Posterior cingulate gyrus (tissue), 11 donors: ENCODE results near the gene PIK3AP1.

Source experiments
- DNase-seq, 10 donors: peaks; one replicate each; pipeline versions ENCODE4 v3.0.0 to v3.0.0-alpha.2; 2020 to 2021; ENCODE audit warnings: mixed read lengths in 3 of 10
- intact Hi-C: fragments of 100-400 bp; cut with DNase I; formaldehyde crosslinking; loops from one replicate; pipeline ENCODE4 v1.15.1; 2023

Gene PIK3AP1

DNA sequence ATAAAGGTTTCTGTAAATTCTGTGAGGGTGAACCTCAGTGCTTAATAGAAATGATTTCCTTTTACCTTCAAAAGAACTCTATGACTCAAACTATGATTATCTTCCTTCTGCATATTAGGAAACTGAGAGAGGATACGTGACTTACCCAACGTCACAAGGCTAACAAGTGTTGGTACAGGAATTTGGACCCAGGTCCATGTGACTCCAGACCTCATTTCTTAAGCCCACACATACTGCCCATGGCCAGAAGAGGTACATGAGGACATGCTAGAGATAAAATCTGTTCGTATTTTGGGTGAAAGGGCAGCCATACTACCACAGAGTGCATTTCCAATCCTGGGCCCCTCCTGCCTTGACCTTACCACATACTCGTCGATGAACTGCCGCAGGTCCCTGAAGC is 72.0 kb downstream of the PIK3AP1 start:
- intact Hi-C loops = no loop called here
- DNase-seq = no peak

DNA sequence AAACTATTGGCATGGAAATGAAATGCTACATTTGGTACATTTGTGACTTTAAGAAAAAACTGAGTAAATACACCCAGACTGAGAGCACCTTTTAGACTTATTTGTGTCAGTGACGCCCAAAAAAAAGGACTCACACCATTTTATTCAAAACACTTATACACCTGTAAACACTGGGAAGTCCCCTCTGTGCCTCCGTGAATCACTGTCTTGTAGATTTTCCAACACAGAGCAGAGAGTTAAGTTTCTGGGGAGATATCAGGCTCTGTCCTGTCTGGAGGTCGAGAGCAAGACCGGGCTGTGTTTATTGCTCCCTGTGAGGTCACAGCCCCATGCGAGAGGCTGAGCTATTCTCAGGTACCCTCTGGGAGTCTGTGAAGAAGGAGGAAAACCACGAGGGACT is 72.8 kb downstream of the PIK3AP1 start:
- intact Hi-C loops = no loop called here
- DNase-seq = no peak

GRCh38 chr10:96646751-96647166 is 73.6 kb downstream of the PIK3AP1 start:
- no peak for DNase-seq
- intact Hi-C loops = no loop called here

DNA sequence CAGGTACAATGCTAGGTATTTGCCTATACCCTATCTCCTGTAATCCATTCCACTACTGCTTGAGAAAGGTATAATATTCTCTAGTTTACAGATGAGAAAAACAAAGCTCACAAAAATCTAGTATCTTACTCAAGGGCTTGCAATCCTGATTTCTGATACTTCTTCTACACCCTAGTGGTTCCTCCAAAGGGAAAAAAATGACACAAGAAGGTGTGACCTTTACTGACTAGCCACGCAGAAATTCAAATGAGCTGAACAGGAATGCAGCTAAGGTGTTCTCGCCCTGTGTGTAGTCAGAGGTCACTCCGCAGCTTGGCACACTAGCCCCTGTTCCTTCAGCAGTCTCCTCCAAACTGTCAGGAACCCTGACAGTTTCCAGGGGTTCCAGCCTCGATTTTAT is 74.0 kb downstream of the PIK3AP1 start:
- intact Hi-C loops = no loop called here
- DNase-seq = no peak

DNA sequence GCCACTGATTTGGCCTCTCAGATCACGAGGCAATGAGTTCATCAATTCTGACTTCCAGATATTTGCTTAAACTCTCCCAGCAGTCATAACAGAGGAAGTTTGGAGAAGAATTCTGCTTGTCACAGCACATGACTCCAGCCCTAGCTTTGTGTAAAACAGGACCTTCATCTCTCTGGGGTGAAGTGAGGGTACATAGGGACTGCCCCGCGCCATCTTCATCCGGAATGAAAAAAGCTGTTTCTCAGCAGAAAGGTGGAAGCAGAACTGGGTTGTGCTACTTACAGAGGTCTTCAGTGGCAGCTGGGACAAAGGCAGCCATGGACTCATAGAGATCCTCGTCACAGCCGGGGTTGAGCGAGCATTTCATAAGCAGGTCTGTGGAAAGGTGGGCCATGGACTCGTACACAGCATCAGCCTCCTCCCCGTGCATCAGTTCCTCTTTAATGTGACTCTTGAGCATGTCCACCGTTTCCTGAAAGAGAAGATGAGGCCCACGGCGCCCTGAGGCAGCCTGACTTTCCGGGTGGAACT is 75.1 kb downstream of the PIK3AP1 start:
- intact Hi-C loops = no loop called here
- no peak for DNase-seq

DNA sequence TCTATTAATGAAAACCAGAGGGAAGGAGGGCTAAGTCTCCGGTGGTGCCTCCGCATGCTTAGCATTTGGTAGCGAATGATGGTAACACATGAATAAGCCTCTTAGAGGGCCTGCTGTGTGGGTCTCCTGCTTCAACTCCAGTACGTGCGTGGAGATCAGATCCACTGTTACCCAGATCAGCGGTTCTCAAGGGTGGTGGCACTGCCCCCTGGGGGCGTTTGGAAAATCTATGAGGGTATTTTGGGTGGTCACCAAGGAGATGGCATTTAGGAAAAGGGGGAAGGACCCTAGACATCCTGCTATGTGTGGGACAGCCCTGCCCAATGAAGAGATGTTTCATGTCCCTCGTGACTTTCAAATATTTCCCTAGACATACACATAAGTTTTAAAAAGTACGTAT is 76.4 kb downstream of the PIK3AP1 start:
- intact Hi-C loops = loop anchor here (5.0 kb wide), 2 partner anchors 98 to 188 kb away; partner anchors contain the start of gene LCOR
- DNase-seq = no peak

DNA sequence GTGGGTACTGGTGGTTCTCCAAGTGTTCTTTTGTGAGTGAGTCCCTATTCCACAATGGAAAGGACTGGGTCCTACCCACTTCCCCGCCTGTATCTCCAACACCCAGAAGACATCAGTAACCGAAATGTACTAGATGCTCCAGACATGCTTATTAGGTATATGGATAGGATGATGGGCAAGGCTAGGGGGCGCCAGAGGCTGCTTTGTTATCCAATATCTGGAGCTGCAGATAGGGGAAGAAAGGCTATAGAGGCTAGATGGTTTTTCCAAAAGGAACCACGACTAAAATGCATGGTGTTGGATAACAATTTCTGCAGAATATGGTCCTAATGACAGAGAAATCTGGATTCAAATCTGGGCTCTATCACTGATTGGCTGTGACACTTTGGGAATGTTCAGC is 77.3 kb downstream of the PIK3AP1 start:
- DNase-seq = peak in 7 of 10 donors; percentile 46 to 92 (median 60)
- intact Hi-C loops = loop anchor here (5.0 kb wide), 2 partner anchors 99 to 189 kb away; partner anchors contain the start of gene LCOR

DNA sequence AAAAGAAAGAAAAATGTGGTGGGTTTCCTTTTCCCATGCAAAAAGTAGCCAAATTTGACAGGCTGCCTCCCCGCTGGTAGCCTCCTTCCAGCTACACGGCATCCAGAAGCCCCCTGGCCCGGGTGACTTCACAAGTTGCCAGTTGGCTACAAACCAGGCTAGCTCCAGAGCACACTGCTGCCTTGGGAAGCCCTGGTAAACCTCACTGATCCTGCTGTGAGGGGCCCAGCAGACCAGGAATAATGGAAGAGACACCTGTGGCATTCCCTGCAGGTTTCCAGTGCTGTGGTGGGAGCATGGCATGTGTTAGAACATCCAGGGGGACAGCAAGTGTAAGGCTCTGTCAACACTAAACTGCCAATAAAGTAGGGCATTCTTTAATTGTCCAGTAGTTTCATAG is 77.8 kb downstream of the PIK3AP1 start:
- no peak for DNase-seq
- intact Hi-C loops = loop anchor here (5.0 kb wide), 2 partner anchors 100 to 190 kb away; partner anchors contain the start of gene LCOR

DNA sequence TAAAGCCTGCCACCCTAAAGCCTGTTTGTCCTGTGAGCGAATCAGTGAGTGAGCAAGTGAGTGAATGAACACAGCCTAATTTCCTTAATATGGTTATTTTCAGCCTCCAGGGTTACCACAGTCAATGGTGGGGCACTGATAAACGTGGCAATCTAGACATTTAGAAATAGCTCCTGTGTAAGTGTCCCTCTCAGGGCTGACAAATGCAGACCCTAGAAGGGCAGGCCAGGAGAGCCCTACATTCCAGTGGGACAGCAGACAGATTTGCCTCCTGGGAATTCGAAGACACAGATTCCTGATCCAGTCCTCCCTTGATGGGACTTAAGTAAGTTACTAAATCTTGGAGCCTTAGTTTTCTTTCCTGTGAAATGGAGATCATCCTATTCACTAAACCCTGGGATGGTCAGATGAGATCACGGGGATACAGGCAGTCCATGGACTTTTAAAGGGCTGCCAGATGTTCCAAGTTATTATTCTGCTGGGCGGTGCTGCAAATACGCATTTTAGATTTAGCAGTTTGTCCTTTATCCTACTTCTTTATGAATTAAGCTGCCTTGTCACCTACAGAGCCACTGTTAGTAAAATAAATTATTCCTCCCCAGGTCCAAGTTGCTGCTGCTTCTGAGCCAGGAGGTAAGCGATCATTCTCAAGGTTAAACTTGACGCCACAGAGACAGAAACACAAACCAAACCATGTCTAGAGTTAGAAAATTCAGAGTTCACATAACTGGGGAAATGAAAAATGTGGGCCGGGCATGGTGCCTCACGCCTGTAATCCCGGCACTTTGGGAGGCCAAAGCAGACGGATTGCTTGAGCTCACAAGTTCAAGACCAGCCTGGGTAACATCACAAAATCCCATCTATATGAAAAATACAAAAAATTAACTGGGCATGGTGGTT is 78.7 kb downstream of the PIK3AP1 start:
- no peak for DNase-seq
- intact Hi-C loops = loop anchor here (5.0 kb wide), 2 partner anchors 101 to 191 kb away; partner anchors contain the start of gene LCOR

DNA sequence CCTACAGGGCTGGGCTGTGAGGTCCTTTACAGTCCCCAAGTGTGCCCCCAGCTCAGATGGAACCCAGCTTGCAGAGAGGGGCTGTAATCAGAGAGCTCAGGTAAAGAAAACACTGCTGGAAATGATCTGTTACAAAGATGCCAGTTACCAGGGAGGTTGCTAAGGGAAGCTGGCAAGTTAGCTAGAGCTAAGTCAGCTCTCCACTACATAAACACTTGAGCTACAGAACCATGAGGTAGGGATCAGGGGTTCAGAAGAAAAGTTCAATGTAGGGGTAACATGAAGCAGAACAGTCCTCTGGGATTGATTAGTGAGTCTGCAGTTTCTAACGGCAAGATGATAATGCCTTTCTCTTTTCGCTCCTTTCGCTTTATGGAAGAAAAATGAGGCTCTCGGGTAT is 80.4 kb downstream of the PIK3AP1 start:
- no peak for DNase-seq
- intact Hi-C loops = loop anchor here (5.0 kb wide), 2 partner anchors 102 to 192 kb away; partner anchors contain the start of gene LCOR

GRCh38 chr10:96638696-96639095 is 81.6 kb downstream of the PIK3AP1 start:
- DNase-seq = no peak
- intact Hi-C loops = no loop called here

DNA sequence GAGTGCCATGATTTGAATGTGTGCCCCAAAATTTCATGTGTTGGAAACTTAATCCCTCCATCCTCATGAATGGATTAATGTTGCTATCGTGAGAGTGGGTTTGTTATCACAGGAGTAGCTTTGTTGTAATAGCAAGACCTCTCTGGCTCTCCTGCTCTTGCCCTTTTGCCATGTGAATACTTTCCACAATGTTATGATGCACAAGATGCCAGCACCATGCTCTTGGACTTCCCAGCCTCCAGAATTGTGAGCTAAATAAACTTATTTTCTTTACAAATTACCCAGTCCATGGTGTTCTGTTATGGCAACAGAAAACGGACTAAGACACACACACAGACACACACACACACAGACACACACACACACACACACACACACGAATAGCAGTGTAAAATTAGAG is 82.2 kb downstream of the PIK3AP1 start:
- intact Hi-C loops = no loop called here
- DNase-seq = no peak

DNA sequence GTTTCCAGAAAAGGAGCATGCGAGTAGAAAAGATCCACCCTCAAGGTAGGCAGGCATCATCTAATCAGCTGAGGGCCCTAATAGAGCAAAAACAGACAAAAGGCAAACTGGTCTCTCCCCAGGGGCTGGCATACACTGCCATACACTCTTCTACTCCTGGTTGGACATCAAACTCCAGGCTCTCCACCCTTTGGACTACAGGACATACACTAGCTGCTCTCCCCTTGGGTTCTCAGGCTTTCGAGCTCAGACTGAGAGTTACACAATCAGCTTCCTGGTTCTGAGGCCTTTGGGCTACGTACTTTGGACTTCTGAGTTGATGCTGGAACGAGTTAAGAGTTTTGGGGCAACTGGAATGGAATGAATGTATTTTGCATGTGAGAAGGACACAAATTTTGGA is 82.6 kb downstream of the PIK3AP1 start:
- DNase-seq = no peak
- intact Hi-C loops = no loop called here

- intact Hi-C loops = no loop called here
Observed at GRCh38 chr10:96636551-96636950, 83.8 kb downstream of the PIK3AP1 start.

GRCh38 chr10:96632974-96633710 is 87.2 kb downstream of the PIK3AP1 start:
- no peak for DNase-seq
- intact Hi-C loops = no loop called here

More at GRCh38 chr10:96636551-96636950, 83.8 kb downstream of the PIK3AP1 start:
- DNase-seq = no peak

GRCh38 chr10:96627292-96627691 is 93.0 kb downstream of the PIK3AP1 start:
- intact Hi-C loops = no loop called here
- DNase-seq = no peak

DNA sequence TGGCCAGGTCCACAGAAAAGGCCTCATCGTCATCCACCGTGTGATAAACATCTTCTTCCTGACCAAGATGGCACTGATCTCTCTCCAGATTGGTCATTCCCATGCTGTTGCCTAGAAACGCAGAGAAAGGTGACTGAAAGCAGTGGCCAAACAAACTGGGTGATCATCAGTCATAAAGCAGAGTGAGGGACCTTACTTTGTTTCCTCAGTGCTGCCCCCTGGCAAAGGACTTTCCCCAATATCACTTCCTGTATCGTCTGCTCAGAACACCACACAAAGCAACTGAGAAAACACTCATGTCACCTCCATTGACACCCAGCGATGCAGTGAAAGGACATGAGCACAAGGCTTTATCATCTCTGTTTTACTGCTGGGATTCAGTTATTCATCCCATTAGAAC is 93.5 kb downstream of the PIK3AP1 start:
- intact Hi-C loops = no loop called here
- DNase-seq = no peak

DNA sequence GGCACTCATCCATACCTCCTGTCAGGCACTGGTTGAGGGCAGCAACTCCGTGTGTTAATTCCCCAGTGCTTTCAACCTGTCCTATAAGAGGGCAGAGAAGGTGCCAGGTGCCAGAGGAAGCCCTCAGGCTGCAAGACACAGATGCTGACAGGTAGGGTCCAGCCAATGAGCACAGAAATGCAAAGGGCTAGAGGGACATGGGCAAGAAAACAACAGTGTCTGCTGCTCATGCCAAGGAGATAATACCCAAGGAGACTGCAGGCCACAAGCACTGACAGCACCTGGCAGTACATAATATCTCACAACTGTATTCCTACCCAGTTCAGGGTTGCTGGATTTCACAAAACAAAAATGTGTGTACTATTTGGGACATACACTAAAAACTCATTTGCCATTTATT is 95.1 kb downstream of the PIK3AP1 start:
- intact Hi-C loops = no loop called here
- DNase-seq = no peak

GRCh38 chr10:96622013-96622787 is 98.1 kb downstream of the PIK3AP1 start:
- intact Hi-C loops = no loop called here

More at GRCh38 chr10:96622013-96622787, 98.1 kb downstream of the PIK3AP1 start:
- no peak for DNase-seq
